Kidney (tissue), 14 donors: ENCODE results near the gene GH1. TPM values are rescaled to one million over a fixed set of nuclear protein-coding genes. Genes with fewer than 3 reads are reported as not detected.

Experiments
- DNase-seq, 5 donors: peaks; one replicate each; pipeline ENCODE4 v3.0.0-alpha.2; 2013 to 2020
- FAIRE-seq: peaks from 2 replicates; lab custom pipeline; 2012; peaks lifted over from hg19 to GRCh38; lab: Jason Lieb, UNC
- H3K27ac ChIP-seq, 2 donors: one replicate each; pipeline ENCODE4 v1.7.0; 2013; ENCODE audit warnings: low read depth in 2 of 2, low read length in 2 of 2, inconsistent platforms in 1 of 2
- H3K27me3 ChIP-seq: one replicate; pipeline ENCODE4 v1.7.1; 2013; ENCODE audit warnings: low read length, inconsistent platforms; ENCODE audit not compliant: control insufficient read depth, insufficient read depth
- H3K36me3 ChIP-seq, 3 donors: one replicate each; pipeline versions ENCODE4 v1.7.0 to v1.7.1; 2013; ENCODE audit warnings: low read length in 3 of 3, control low read depth in 1 of 3, inconsistent platforms in 1 of 3; ENCODE audit not compliant: insufficient read depth in 3 of 3, control insufficient read depth in 2 of 3
- H3K4me1 ChIP-seq, 3 donors: one replicate each; pipeline versions ENCODE4 v1.7.0 to v1.7.1; 2013; ENCODE audit warnings: low read length in 3 of 3, inconsistent platforms in 1 of 3, low read depth in 1 of 3; ENCODE audit not compliant: control insufficient read depth in 2 of 3, insufficient read depth in 2 of 3
- H3K4me3 ChIP-seq, 3 donors: one replicate each; pipeline versions ENCODE4 v1.7.0 to v1.8.1; 2013; ENCODE audit warnings: low read length in 3 of 3, control low read depth in 1 of 3, inconsistent platforms in 1 of 3
- H3K9ac ChIP-seq, 3 donors: one replicate each; pipeline versions ENCODE4 v1.7.0 to v1.7.1; 2013; ENCODE audit warnings: low read length in 3 of 3, control low read depth in 1 of 3, inconsistent platforms in 1 of 3
- H3K9me3 ChIP-seq, 3 donors: one replicate each; pipeline versions ENCODE4 v1.7.0 to v1.7.1; 2013; ENCODE audit warnings: low read length in 3 of 3, control low read depth in 1 of 3, inconsistent platforms in 1 of 3; ENCODE audit not compliant: control insufficient read depth in 2 of 3, insufficient read depth in 1 of 3
- CTCF ChIP-seq: IDR thresholded peaks from 3 replicates; pipeline ENCODE4 v1.5.1; 2012; ENCODE audit warnings: mild to moderate bottlenecking, moderate library complexity, borderline replicate concordance; ENCODE audit not compliant: insufficient read depth; ENCODE audit errors: extremely low read depth
- intact Hi-C: fragments of 100-400 bp; cut with DNase I; formaldehyde crosslinking; loops from one replicate; pipeline ENCODE4 v1.11.1; 2022
- polyA plus RNA-seq: library from polyadenylated mRNA; stranded (reverse); fragments of 350-450 nt; fragmentation: Illumina TruSeq; extraction: RNeasy Lipid Tissue Mini Kit (QIAGEN cat#74804); gene quantifications from one replicate; pipeline ENCODE4 v1.2.3, GENCODE V29; 2014; ENCODE audit warnings: low read depth, low replicate concordance; ENCODE audit not compliant: insufficient read depth
- total RNA-seq: library from RNA; stranded (reverse); fragmentation: NEBNext Ultra II Directional; extraction: Animal tissue kit (Norgen Biotek cat#: 25700); gene quantifications from one replicate; pipeline ENCODE4 v1.2.1, GENCODE V29; 2021
- donor health status: control.
- donor health status: control.
- donor health status: control.
- donor health status: control.
- donor health status: control.
- donor health status: DM: yes; HTN: yes; CAD: no.
- donor health status: Normal renal cell carcinoma (clear cell type).

The GH1 gene
- total and polyA plus RNA-seq, 2 donors from 2014 or later: not detected

GRCh38 chr17:63948521-63948920, 29.9 kb upstream of the GH1 start:
- Histone ChIP-seq H3K27me3 (no peaks in the 10 kb centered on the region), H3K36me3 (no peaks in the 10 kb centered on the region), H3K4me3 (no peak overlapping the region), H3K27ac (no peak overlapping the region), H3K9ac (no peak overlapping the region), H3K4me1 (peaks cover 0 to 7% (median 0%) of the 10 kb centered on the region in 3 donors), H3K9me3 (no peaks in the 10 kb centered on the region)
- DNase-seq: no peak
- intact Hi-C loops: no loop called here
- no peak for FAIRE-seq
- TF ChIP-seq CTCF: no peak

GRCh38 chr17:63947711-63948330, 29.2 kb upstream of the GH1 start:
- Histone ChIP-seq H3K27ac (no peak overlapping the region), H3K4me3 (no peak overlapping the region), H3K9ac (no peak overlapping the region), H3K36me3 (no peaks in the 10 kb centered on the region), H3K4me1 (peaks cover 0 to 7% (median 0%) of the 10 kb centered on the region in 3 donors), H3K27me3 (no peaks in the 10 kb centered on the region), H3K9me3 (no peaks in the 10 kb centered on the region)
- TF ChIP-seq CTCF: no peak
- intact Hi-C loops: no loop called here
- FAIRE-seq (no peak), DNase-seq (no peak)

- Histone ChIP-seq H3K27ac (no peak overlapping the region), H3K27me3 (no peaks in the 10 kb centered on the region), H3K4me3 (no peak overlapping the region), H3K9ac (no peak overlapping the region), H3K4me1 (peaks cover 0 to 7% (median 0%) of the 10 kb centered on the region in 3 donors), H3K9me3 (no peaks in the 10 kb centered on the region), H3K36me3 (no peaks in the 10 kb centered on the region)
- TF ChIP-seq CTCF: peak; percentile 69
- intact Hi-C loops: no loop called here
- FAIRE-seq: no peak
- peak in 4 of 5 donors; percentile 47 to 69 (median 54) for DNase-seq
Measured at GRCh38 chr17:63946440-63947363, 28.1 kb upstream of the GH1 start.
